DMS53 treated with DMSO at 0.1 percent for 48 hours (cell line): ENCODE measurements around the gene PCDHB4.
"Not testable (repeated sequence)": the region's sequence is repeated elsewhere in the genome, so short reads cannot be mapped to it uniquely, and the experiment has no call there.

Source experiments
- DNase-seq: peaks from one replicate; lab custom pipeline; 2025; ENCODE audit not compliant: unreplicated experiment; lab: John Stamatoyannopoulos, UW

The PCDHB4 gene

DNA sequence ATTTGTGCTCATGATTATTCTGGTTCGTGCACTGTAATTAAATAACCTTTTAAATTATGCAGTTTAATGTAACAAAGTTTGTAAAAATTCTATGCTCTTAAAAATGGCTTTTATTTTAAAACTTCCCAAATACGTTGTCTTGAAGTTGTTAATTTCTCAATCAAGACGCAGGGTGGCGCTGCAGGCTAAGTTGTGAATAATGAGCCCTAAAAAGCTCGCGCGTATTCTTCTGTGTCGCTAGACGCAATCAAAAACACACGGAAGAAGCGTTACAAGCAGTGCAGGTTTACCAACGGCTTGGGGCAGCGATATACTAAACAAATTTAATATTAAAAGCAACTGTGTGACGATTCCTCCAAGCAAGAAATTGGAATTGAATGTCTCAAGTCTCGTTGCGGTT is at the start of gene PCDHB4:
TSS of gene PCDHB4 (plus strand) at position 256 of the 400 bp plus-strand sequence. CDS start 181 bp downstream, outside the sequence.
- DNase-seq = no peak

DNA sequence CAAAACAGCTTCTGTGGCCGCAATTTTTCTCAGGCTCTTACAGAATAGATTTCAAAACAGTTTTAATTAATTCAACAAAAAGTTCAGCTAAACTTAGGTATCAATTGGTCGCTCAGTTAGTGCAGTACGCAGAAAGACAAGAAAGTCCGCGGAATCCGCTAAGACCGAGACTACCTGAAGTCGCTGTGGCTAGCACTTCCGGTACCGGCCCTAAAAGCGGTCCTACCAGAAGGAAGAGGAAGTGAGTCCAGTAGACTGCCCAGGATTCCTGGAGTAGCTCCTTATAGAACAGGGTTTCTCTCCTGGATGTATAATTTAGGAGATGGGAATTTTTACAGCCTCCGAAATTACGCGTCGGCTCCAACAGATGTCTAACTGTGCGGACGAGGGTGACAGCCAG is 43.8 kb upstream of the PCDHB4 start:
- DNase-seq = no peak

DNA sequence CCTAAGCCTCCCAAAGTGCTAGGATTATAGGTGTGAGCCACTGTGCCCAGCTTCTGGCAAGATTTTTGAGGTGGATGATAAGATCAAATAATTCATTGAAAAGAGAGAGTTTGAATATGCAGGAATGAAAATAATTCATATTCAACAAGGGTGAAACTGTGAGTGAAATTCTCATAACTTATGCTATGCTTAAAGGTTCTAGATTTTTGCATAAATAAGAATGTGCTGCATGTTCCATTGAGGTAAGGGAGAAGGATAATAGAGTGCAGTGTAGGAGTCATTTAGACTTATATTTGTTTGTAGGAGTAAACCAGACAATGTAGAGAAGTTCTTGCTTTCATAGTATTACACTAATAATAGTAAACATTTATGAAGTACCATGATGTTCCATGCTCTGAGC is 39.4 kb upstream of the PCDHB4 start:
- no peak for DNase-seq

DNA sequence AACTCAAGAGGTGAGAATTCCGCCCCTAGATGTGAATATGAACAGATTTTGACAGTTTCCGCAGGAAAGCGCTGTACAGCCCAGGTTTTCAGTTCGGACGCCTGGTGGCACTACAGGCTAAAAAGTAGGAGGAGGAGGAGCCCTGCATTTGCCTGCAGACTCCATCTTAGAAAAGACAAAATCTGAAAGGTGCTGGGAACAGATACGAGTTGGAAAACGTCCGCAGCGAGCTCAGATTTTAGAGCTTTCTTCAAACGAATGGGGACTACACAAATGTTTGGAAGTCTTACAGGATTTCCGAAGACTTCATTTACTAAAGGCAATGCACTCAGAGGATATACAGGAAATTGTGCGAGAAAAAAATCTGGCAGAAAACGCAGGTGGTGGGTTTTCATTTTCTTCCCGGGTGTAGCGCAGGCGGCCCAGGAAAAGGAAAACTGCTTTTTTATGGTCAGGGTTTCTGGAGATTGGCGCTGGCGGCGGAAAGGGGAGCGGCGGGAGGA is 37.1 kb upstream of the PCDHB4 start:
- DNase-seq = peak; percentile 78

DNA sequence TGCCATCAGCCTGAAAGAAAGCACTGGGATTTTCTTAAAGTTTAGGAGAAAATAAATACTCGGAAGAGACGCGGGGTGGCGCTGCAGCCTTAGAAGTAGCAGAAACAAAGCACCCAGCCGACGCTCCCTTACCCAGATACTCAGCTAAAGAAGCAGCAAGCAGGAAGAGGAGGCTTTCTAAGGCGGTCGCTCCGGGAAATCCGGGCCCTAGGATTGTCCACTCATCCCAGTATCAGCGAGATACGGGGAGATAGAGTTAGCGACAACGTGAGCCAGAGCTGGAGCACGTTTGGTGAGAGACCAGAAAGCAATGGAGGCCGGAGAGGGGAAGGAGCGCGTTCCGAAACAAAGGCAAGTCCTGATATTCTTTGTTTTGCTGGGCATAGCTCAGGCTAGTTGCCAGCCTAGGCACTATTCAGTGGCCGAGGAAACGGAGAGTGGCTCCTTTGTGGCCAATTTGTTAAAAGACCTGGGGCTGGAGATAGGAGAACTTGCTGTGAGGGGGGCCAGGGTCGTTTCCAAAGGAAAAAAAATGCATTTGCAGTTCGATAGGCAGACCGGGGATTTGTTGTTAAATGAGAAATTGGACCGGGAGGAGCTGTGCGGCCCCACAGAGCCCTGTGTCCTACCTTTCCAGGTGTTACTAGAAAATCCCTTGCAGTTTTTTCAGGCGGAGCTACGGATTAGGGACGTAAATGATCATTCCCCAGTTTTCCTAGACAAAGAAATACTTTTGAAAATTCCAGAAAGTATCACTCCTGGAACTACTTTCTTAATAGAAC is 26.9 kb upstream of the PCDHB4 start, which contains the start of gene PCDHB2:
TSS of gene PCDHB2 (plus strand) at position 135 of the 782 bp plus-strand sequence. CDS start at position 311, 176 bp downstream.
- peak; percentile 86 for DNase-seq

DNA sequence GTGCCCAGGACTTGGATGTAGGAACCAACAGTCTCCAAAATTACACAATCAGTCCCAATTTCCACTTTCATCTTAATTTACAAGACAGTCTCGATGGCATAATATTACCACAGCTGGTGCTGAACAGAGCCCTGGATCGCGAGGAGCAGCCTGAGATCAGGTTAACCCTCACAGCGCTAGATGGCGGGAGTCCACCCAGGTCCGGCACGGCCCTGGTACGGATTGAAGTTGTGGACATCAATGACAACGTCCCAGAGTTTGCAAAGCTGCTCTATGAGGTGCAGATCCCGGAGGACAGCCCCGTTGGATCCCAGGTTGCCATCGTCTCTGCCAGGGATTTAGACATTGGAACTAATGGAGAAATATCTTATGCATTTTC is 26.4 kb upstream of the PCDHB4 start:
- DNase-seq = no peak

DNA sequence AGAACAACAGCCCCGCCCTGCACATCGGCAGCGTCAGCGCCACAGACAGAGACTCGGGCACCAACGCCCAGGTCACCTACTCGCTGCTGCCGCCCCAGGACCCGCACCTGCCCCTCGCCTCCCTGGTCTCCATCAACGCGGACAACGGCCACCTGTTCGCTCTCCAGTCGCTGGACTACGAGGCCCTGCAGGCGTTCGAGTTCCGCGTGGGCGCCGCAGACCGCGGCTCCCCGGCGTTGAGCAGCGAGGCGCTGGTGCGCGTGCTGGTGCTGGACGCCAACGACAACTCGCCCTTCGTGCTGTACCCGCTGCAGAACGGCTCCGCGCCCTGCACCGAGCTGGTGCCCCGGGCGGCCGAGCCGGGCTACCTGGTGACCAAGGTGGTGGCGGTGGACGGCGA is 25.4 kb upstream of the PCDHB4 start:
- DNase-seq = not testable (repeated sequence)

DNA sequence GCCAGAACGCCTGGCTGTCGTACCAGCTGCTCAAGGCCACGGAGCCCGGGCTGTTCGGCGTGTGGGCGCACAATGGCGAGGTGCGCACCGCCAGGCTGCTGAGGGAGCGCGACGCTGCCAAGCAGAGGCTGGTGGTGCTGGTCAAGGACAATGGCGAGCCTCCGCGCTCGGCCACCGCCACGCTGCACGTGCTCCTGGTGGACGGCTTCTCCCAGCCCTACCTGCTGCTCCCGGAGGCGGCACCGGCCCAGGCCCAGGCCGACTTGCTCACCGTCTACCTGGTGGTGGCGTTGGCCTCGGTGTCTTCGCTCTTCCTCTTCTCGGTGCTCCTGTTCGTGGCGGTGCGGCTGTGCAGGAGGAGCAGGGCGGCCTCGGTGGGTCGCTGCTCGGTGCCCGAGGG is 25.0 kb upstream of the PCDHB4 start:
- DNase-seq = not testable (repeated sequence)

DNA sequence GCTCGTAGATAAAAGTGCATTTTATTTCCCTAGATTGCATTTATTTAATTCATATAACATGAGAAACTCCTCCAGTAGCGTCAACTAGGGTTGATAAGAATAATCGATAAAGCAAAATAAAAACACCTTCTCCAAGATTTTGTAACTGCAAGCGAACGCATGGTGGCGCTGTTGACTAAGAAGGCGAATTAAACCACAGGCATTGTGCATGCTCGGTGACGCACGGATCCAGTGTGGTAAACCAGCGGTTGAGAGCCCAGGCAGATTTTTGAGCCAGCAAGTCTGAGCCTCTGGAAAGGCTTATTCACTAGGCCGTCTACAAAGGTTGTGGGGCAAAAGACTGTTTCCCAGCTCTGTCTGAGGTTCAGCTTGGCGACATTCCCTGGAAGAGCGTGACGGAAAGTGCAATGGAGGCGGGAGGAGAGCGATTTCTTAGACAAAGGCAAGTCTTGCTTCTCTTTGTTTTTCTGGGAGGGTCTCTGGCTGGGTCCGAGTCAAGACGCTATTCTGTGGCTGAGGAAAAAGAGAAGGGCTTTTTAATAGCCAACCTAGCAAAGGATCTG is 21.3 kb upstream of the PCDHB4 start, which contains the start of gene PCDHB3:
TSS of gene PCDHB3 (plus strand) at position 231 of the 563 bp plus-strand sequence. CDS start at position 408, 177 bp downstream.
- peak; percentile 5 for DNase-seq

DNA sequence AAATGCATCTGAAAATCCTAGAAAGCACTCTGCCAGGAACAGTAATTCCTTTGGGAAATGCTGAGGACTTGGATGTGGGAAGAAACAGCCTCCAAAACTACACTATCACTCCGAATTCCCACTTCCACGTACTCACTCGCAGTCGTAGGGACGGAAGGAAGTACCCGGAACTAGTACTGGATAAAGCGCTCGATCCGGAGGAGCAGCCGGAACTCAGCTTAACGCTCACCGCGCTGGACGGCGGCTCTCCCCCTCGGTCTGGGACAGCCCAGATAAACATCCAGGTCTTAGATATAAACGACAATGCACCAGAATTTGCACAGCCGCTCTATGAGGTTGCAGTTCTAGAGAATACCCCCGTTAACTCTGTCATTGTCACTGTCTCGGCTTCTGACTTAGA is 20.6 kb upstream of the PCDHB4 start:
- DNase-seq = no peak

DNA sequence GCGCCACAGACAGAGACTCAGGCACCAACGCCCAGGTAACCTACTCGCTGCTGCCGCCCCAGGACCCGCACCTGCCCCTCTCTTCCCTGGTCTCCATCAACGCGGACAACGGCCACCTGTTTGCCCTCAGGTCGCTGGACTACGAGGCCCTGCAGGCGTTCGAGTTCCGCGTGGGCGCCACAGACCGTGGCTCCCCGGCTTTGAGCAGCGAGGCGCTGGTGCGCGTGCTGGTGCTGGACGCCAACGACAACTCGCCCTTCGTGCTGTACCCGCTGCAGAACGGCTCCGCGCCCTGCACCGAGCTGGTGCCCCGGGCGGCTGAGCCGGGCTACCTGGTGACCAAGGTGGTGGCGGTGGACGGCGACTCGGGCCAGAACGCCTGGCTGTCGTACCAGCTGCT is 19.5 kb upstream of the PCDHB4 start:
- not testable (repeated sequence) for DNase-seq

DNA sequence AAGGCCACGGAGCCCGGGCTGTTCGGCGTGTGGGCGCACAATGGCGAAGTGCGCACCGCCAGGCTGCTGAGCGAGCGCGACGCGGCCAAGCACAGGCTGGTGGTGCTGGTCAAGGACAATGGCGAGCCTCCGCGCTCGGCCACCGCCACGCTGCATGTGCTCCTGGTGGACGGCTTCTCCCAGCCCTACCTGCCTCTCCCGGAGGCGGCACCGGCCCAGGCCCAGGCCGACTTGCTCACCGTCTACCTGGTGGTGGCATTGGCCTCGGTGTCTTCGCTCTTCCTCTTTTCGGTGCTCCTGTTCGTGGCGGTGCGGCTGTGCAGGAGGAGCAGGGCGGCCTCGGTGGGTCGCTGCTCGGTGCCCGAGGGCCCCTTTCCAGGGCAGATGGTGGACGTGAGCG is 19.1 kb upstream of the PCDHB4 start:
- DNase-seq = not testable (repeated sequence)

DNA sequence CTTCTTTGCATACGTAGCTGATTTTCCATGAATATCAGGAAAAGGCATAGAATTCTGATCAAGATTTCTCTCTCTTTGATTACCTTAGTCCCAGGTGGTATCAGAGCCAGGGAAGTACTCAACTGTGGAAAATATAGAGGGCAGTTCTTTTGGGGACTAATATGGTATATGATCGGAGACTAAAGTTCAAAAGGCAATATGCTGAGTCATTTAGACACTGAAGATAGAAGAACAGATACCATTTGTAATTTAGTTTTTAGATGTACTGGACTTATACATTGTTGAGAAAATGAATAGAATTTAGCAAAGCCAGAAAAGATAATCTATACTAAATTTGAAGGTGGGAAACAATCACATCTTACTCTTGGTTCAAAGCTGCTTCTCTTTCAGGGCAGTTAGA is 16.3 kb upstream of the PCDHB4 start:
- no peak for DNase-seq

DNA sequence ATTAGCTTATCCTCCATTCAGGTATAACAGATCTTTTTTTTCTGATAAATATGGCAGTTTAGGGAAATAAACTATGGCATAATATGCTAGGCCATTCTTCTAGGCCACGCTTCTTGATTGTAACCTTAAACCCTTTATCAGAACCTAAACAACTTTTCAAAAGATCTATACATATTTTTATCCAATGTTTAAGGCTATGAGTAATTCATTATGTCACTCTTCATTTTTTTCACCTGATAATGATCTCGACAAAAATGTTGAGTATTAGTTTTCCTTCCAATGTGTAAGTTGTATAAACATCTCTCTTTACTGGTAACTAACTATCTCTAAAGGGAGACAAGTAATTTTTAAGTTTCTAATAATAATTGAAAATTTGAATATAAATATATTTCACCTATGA is 2.4 kb upstream of the PCDHB4 start:
- no peak for DNase-seq

DNA sequence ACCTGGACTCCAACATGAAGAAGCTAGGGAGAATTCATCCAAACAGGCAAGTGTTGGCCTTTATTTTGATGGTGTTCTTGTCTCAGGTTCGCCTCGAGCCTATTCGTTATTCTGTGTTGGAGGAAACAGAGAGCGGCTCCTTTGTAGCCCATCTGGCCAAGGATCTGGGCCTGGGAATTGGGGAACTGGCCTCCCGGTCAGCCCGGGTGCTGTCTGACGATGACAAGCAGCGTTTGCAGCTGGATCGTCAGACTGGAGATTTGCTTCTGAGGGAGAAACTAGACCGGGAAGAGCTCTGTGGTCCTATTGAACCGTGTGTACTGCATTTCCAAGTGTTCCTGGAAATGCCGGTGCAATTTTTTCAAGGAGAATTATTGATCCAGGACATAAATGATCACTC is 367 bp downstream of the PCDHB4 start:
- no peak for DNase-seq

DNA sequence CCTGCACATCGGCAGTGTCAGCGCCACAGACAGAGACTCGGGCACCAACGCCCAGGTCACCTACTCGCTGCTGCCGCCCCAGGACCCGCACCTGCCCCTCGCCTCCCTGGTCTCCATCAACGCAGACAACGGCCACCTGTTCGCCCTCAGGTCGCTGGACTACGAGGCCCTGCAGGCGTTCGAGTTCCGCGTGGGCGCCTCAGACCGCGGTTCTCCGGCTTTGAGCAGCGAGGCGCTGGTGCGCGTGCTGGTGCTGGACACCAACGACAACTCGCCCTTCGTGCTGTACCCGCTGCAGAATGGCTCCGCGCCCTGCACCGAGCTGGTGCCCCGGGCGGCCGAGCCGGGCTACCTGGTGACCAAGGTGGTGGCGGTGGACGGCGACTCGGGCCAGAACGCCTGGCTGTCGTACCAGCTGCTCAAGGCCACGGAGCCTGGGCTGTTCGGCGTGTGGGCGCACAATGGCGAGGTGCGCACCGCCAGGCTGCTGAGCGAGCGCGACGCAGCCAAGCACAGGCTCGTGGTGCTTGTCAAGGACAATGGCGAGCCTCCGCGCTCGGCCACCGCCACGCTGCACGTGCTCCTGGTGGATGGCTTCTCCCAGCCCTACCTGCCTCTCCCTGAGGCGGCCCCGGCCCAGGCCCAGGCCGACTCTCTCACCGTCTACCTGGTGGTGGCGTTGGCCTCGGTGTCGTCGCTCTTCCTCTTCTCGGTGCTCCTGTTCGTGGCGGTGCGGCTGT is 1.9 kb downstream of the PCDHB4 start:
- DNase-seq = not testable (repeated sequence)

DNA sequence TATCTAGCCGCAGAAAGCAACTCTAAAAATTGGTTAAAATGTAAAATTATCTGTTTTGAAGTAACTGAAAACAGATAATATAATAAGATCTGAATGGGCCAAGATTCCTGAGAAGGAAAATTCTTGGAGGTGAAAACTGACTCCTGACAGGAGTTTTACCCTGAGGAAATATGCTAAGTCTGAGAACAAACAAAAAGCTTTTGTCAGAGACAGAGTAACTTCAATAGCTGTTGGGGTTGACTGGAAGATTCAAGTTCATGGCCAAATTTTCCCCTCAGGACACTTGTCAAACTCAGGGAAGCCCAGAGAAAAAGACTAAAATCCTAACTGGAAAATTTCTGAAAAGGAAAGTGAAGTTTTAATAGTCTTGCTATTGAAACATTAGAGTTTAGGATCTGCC is 5.7 kb downstream of the PCDHB4 start:
- DNase-seq = no peak

DNA sequence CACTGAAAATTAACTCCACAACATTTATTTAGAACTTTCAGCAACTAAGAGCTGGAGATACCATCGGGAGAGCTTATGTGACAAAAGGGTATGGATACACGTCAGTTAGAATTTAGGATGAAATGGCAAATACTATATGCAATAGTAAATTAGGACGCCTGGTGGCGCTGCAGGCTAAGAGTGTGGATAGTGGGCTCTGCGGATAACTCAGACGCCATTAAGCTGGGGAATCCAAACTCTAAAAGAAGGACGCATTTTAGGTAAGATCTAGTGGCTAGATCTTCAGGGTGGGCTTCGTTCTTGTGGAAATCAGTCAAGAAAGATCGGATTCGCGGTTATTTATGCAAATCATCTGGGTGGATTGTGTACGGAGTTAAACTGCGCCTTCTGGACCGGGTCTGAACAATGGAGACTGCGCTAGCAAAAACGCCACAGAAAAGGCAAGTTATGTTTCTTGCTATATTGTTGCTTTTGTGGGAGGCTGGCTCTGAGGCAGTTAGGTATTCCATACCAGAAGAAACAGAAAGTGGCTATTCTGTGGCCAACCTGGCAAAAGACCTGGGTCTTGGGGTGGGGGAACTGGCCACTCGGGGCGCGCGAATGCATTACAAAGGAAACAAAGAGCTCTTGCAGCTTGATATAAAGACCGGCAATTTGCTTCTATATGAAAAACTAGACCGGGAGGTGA is 13.6 kb downstream of the PCDHB4 start, which contains the start of gene PCDHB5:
TSS of gene PCDHB5 (plus strand) at position 177 of the 688 bp plus-strand sequence. CDS start at position 406, 229 bp downstream.
- DNase-seq = peak; percentile 18

DNA sequence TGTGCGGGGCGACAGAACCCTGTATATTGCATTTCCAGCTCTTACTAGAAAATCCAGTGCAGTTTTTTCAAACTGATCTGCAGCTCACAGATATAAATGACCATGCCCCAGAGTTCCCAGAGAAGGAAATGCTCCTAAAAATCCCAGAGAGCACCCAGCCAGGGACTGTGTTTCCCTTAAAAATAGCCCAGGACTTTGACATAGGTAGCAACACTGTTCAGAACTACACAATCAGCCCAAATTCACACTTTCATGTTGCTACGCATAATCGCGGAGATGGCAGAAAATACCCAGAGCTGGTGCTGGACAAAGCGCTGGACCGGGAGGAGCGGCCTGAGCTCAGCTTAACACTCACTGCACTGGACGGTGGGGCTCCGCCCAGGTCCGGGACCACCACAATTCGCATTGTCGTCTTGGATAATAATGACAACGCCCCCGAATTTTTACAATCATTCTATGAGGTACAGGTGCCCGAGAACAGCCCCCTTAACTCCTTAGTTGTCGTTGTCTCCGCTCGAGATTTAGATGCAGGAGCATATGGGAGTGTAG is 14.2 kb downstream of the PCDHB4 start:
- no peak for DNase-seq

DNA sequence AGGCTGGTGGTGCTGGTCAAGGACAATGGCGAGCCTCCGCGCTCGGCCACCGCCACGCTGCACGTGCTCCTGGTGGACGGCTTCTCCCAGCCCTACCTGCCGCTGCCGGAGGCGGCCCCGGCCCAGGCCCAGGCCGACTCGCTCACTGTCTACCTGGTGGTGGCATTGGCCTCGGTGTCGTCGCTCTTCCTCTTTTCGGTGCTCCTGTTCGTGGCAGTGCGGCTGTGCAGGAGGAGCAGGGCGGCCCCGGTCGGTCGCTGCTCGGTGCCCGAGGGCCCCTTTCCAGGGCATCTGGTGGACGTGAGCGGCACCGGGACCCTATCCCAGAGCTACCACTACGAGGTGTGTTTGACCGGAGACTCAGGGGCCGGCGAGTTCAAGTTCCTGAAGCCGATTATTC is 15.7 kb downstream of the PCDHB4 start:
- DNase-seq = not testable (repeated sequence)

DNA sequence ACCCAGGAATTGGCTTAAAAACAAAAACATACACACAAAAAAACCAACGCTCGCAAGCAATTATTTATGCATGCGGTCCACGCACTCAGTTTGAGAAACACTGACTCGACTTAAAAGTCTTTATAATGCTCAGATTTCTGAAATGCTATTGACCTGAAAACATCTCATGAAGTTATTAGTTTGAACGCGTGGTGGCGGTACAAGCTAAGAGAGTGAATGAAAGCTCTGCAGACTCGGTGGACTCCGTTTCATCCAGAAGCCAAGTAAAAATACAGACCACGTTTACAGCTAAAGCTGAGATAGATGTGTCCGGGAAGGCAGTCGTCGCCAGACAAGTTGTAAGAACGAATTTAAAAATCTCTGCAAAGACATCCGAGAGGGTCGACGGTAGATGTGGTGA is 28.2 kb downstream of the PCDHB4 start, which contains the start of gene PCDHB6:
TSS of gene PCDHB6 (plus strand) at position 246 of the 400 bp plus-strand sequence. CDS start 201 bp downstream, outside the sequence.
- DNase-seq = peak; percentile 19
